K562 (cell line): ENCODE data around the gene IFT122. TPM values are rescaled to one million over a fixed set of nuclear protein-coding genes. Genes with fewer than 3 reads are reported as not detected.

Experiments
- polyA plus RNA-seq, 8 experiments: library from polyadenylated mRNA; depleted of rRNA in 4 of 8; stranded (reverse) in 5 of 8; unstranded in 3 of 8; fragments of >200 nt; fragmentation: Nextera tagmentation in 2 of 8; fragmentation: Illumina TruSeq in 1 of 8; extraction: Ambion mirVana in 2 of 8; extraction: Trizol in 1 of 8; gene quantifications; 2 replicates each; pipeline versions ENCODE4 v1.2.1 to v1.2.3, GENCODE V29; 2011 to 2014; ENCODE audit warnings: inconsistent platforms in 1 of 8, missing spikeins in 1 of 8
- small RNA-seq: library from RNA; depleted of rRNA; stranded (forward); fragments of <200 nt; gene quantifications from one replicate; pipeline ENCODE3, GENCODE V24; 2014
- total RNA-seq, 7 experiments: library from RNA; depleted of rRNA in 6 of 7; stranded (reverse); fragments of >200 nt in 6 of 7; fragmentation: Illumina TruSeq in 2 of 7; extraction: Trizol in 2 of 7; gene quantifications; 2 replicates each; pipeline versions ENCODE4 v1.2.1 to v1.2.3, GENCODE V29; 2011 to 2021; ENCODE audit warnings: low replicate concordance in 1 of 7

The IFT122 gene
- total and polyA plus RNA-seq, 9 of the 15 experiments (the other 6 are each of a cell fraction or from before 2014, with no cell fraction given): 2.4 to 11.5 (median 7.7) TPM

Small RNAs within 50 kb of the gene (small RNA-seq; reads per million reads assigned to genes)
- 23.8 reads per million, percentile 97 among the genes with 10 or more reads in this experiment for gene SNORA7B

Other genes with a start within 250 kb of the IFT122 start
- 88.0 and 96.4 TPM in 2 replicates for gene COPG1, start 190.6 kb upstream of the IFT122 start, total RNA-seq (2014; rRNA removed)
- 73.9 and 74.6 TPM in 2 replicates for gene COPG1, start 190.6 kb upstream of the IFT122 start, total RNA-seq (2014; rRNA removed; fragmentation: Illumina TruSeq; extraction: Trizol)
- gene COPG1, start 190.6 kb upstream of the IFT122 start, total RNA-seq (2015; rRNA removed; fragmentation: Illumina TruSeq; extraction: Trizol): 62.0 and 65.1 TPM in 2 replicates
- gene COPG1, start 190.6 kb upstream of the IFT122 start, total RNA-seq (2021): 85.4 and 94.8 TPM in 2 replicates
- gene COPG1, start 190.6 kb upstream of the IFT122 start, polyA plus RNA-seq (2011; rRNA removed): 40.3 and 73.4 TPM in 2 replicates
- 56.8 and 62.4 TPM in 2 replicates for gene COPG1, start 190.6 kb upstream of the IFT122 start, polyA plus RNA-seq (2014; fragmentation: Illumina TruSeq; extraction: Trizol)
- gene COPG1, start 190.6 kb upstream of the IFT122 start, polyA plus RNA-seq (2014; fragmentation: Nextera tagmentation; extraction: Ambion mirVana): 100 to 1,000 TPM in 1 of 2 experiments, 10 to 100 TPM in 1; 40.6 to 105 TPM
- gene COPG1, start 190.6 kb upstream of the IFT122 start, polyA plus RNA-seq (2014; rRNA removed): 37.1 and 47.9 TPM in 2 replicates
- 23.5 and 36.1 TPM in 2 replicates for gene HMCES, start 161.4 kb upstream of the IFT122 start, total RNA-seq (2014; rRNA removed)
- gene HMCES, start 161.4 kb upstream of the IFT122 start, total RNA-seq (2014; rRNA removed; fragmentation: Illumina TruSeq; extraction: Trizol): 18.8 and 20.2 TPM in 2 replicates
- gene HMCES, start 161.4 kb upstream of the IFT122 start, total RNA-seq (2015; rRNA removed; fragmentation: Illumina TruSeq; extraction: Trizol): 18.1 and 20.6 TPM in 2 replicates
- 34.7 and 42.6 TPM in 2 replicates for gene HMCES, start 161.4 kb upstream of the IFT122 start, total RNA-seq (2021)
- 21.7 and 24.8 TPM in 2 replicates for gene HMCES, start 161.4 kb upstream of the IFT122 start, polyA plus RNA-seq (2011; rRNA removed)
- gene HMCES, start 161.4 kb upstream of the IFT122 start, polyA plus RNA-seq (2014; fragmentation: Illumina TruSeq; extraction: Trizol): 45.3 and 46.9 TPM in 2 replicates
- gene HMCES, start 161.4 kb upstream of the IFT122 start, polyA plus RNA-seq (2014; fragmentation: Nextera tagmentation; extraction: Ambion mirVana): 10 to 100 TPM; 23.0 to 25.2 TPM
- 26.7 and 27.6 TPM in 2 replicates for gene HMCES, start 161.4 kb upstream of the IFT122 start, polyA plus RNA-seq (2014; rRNA removed)
- gene EFCAB12, start 11.6 kb upstream of the IFT122 start, total RNA-seq (2014; rRNA removed): 0.45 and 0.54 TPM in 2 replicates
- gene EFCAB12, start 11.6 kb upstream of the IFT122 start, total RNA-seq (2014; rRNA removed; fragmentation: Illumina TruSeq; extraction: Trizol): 0.29 and 0.44 TPM in 2 replicates
- gene EFCAB12, start 11.6 kb upstream of the IFT122 start, total RNA-seq (2015; rRNA removed; fragmentation: Illumina TruSeq; extraction: Trizol): 0.72 and 0.76 TPM in 2 replicates
- 0.95 and 1.1 TPM in 2 replicates for gene EFCAB12, start 11.6 kb upstream of the IFT122 start, total RNA-seq (2021)
- gene EFCAB12, start 11.6 kb upstream of the IFT122 start, polyA plus RNA-seq (2011; rRNA removed): 0.56 and 0.57 TPM in 2 replicates
- 0.76 and 0.95 TPM in 2 replicates for gene EFCAB12, start 11.6 kb upstream of the IFT122 start, polyA plus RNA-seq (2014; fragmentation: Illumina TruSeq; extraction: Trizol)
- under 1 TPM in 1 of 2 experiments, not detected in 1; 0.08 TPM for gene EFCAB12, start 11.6 kb upstream of the IFT122 start, polyA plus RNA-seq (2014; fragmentation: Nextera tagmentation; extraction: Ambion mirVana)
- gene EFCAB12, start 11.6 kb upstream of the IFT122 start, polyA plus RNA-seq (2014; rRNA removed): 0.56 and 0.69 TPM in 2 replicates
- gene MBD4, start 276 bp upstream of the IFT122 start, total RNA-seq (2014; rRNA removed): 28.4 and 32.8 TPM in 2 replicates
- gene MBD4, start 276 bp upstream of the IFT122 start, total RNA-seq (2014; rRNA removed; fragmentation: Illumina TruSeq; extraction: Trizol): 41.7 and 49.6 TPM in 2 replicates
- 47.4 and 55.1 TPM in 2 replicates for gene MBD4, start 276 bp upstream of the IFT122 start, total RNA-seq (2015; rRNA removed; fragmentation: Illumina TruSeq; extraction: Trizol)
- 36.3 and 37.9 TPM in 2 replicates for gene MBD4, start 276 bp upstream of the IFT122 start, total RNA-seq (2021)
- 60.2 and 63.9 TPM in 2 replicates for gene MBD4, start 276 bp upstream of the IFT122 start, polyA plus RNA-seq (2011; rRNA removed)
- gene MBD4, start 276 bp upstream of the IFT122 start, polyA plus RNA-seq (2014; fragmentation: Illumina TruSeq; extraction: Trizol): 43.5 and 49.1 TPM in 2 replicates
- 10 to 100 TPM; 13.3 to 16.6 TPM for gene MBD4, start 276 bp upstream of the IFT122 start, polyA plus RNA-seq (2014; fragmentation: Nextera tagmentation; extraction: Ambion mirVana)
- gene MBD4, start 276 bp upstream of the IFT122 start, polyA plus RNA-seq (2014; rRNA removed): 39.0 and 48.0 TPM in 2 replicates
- gene RHO, start 88.4 kb downstream of the IFT122 start, total RNA-seq (2014; rRNA removed): not detected in 2 replicates
- gene RHO, start 88.4 kb downstream of the IFT122 start, total RNA-seq (2014; rRNA removed; fragmentation: Illumina TruSeq; extraction: Trizol): not detected in 2 replicates
- not detected in 2 replicates for gene RHO, start 88.4 kb downstream of the IFT122 start, total RNA-seq (2015; rRNA removed; fragmentation: Illumina TruSeq; extraction: Trizol)
- gene RHO, start 88.4 kb downstream of the IFT122 start, total RNA-seq (2021): not detected in 2 replicates
- gene RHO, start 88.4 kb downstream of the IFT122 start, polyA plus RNA-seq (2011; rRNA removed): not detected in 2 replicates
- gene RHO, start 88.4 kb downstream of the IFT122 start, polyA plus RNA-seq (2014; fragmentation: Illumina TruSeq; extraction: Trizol): not detected in 2 replicates
- not detected for gene RHO, start 88.4 kb downstream of the IFT122 start, polyA plus RNA-seq (2014; fragmentation: Nextera tagmentation; extraction: Ambion mirVana)
- not detected in 2 replicates for gene RHO, start 88.4 kb downstream of the IFT122 start, polyA plus RNA-seq (2014; rRNA removed)
- not detected in 2 replicates for gene H1-8, start 103.0 kb downstream of the IFT122 start, total RNA-seq (2014; rRNA removed)
- gene H1-8, start 103.0 kb downstream of the IFT122 start, total RNA-seq (2014; rRNA removed; fragmentation: Illumina TruSeq; extraction: Trizol): not detected in 2 replicates
- not detected in 2 replicates for gene H1-8, start 103.0 kb downstream of the IFT122 start, total RNA-seq (2015; rRNA removed; fragmentation: Illumina TruSeq; extraction: Trizol)
- not detected in 2 replicates for gene H1-8, start 103.0 kb downstream of the IFT122 start, total RNA-seq (2021)
- not detected in 2 replicates for gene H1-8, start 103.0 kb downstream of the IFT122 start, polyA plus RNA-seq (2011; rRNA removed)
- not detected in 2 replicates for gene H1-8, start 103.0 kb downstream of the IFT122 start, polyA plus RNA-seq (2014; fragmentation: Illumina TruSeq; extraction: Trizol)
- not detected for gene H1-8, start 103.0 kb downstream of the IFT122 start, polyA plus RNA-seq (2014; fragmentation: Nextera tagmentation; extraction: Ambion mirVana)
- gene H1-8, start 103.0 kb downstream of the IFT122 start, polyA plus RNA-seq (2014; rRNA removed): not detected in 2 replicates
- gene PLXND1, start 166.5 kb downstream of the IFT122 start, total RNA-seq (2014; rRNA removed): 10.6 and 17.2 TPM in 2 replicates
- 8.4 and 11.2 TPM in 2 replicates for gene PLXND1, start 166.5 kb downstream of the IFT122 start, total RNA-seq (2014; rRNA removed; fragmentation: Illumina TruSeq; extraction: Trizol)
- gene PLXND1, start 166.5 kb downstream of the IFT122 start, total RNA-seq (2015; rRNA removed; fragmentation: Illumina TruSeq; extraction: Trizol): 18.6 and 18.8 TPM in 2 replicates
- gene PLXND1, start 166.5 kb downstream of the IFT122 start, total RNA-seq (2021): 28.1 and 28.2 TPM in 2 replicates
- 14.0 and 18.1 TPM in 2 replicates for gene PLXND1, start 166.5 kb downstream of the IFT122 start, polyA plus RNA-seq (2011; rRNA removed)
- gene PLXND1, start 166.5 kb downstream of the IFT122 start, polyA plus RNA-seq (2014; fragmentation: Illumina TruSeq; extraction: Trizol): 28.8 and 33.3 TPM in 2 replicates
- gene PLXND1, start 166.5 kb downstream of the IFT122 start, polyA plus RNA-seq (2014; fragmentation: Nextera tagmentation; extraction: Ambion mirVana): under 1 TPM; 0.34 to 0.70 TPM
- gene PLXND1, start 166.5 kb downstream of the IFT122 start, polyA plus RNA-seq (2014; rRNA removed): 24.8 and 24.9 TPM in 2 replicates